DMS53 treated with DMSO at 0.1 percent for 48 hours (cell line): Measurements from ENCODE around the gene GAS7.
A peak's percentile ranks its signal among the peaks of the same experiment; 100 is the strongest.

Experiments used
- DNase-seq: peaks from one replicate; lab custom pipeline; 2025; ENCODE audit not compliant: unreplicated experiment; lab: John Stamatoyannopoulos, UW

GAS7 gene

GRCh38 chr17:9956474-9957131 is 241.8 kb downstream of the GAS7 start:
- DNase-seq: no peak

- DNase-seq: no peak
Measured at GRCh38 chr17:9953492-9953891, 244.9 kb downstream of the GAS7 start.

GRCh38 chr17:9951803-9952202 is 246.6 kb downstream of the GAS7 start:
- DNase-seq: no peak

- no peak for DNase-seq
Measured at GRCh38 chr17:9948928-9949327, 249.5 kb downstream of the GAS7 start.

- DNase-seq: no peak
Measured at GRCh38 chr17:9944704-9945103, 253.7 kb downstream of the GAS7 start.

GRCh38 chr17:9943343-9943742 is 255.1 kb downstream of the GAS7 start:
- DNase-seq: no peak

GRCh38 chr17:9942885-9943284 is 255.5 kb downstream of the GAS7 start:
- DNase-seq: no peak

- no peak for DNase-seq
Measured at GRCh38 chr17:9941305-9941704, 257.1 kb downstream of the GAS7 start.

GRCh38 chr17:9940841-9941240 is 257.6 kb downstream of the GAS7 start:
- no peak for DNase-seq

- DNase-seq: no peak
Measured at GRCh38 chr17:9938764-9939163, 259.6 kb downstream of the GAS7 start.

- no peak for DNase-seq
Measured at GRCh38 chr17:9937901-9938300, 260.5 kb downstream of the GAS7 start.

GRCh38 chr17:9937241-9937761 is 261.1 kb downstream of the GAS7 start:
- no peak for DNase-seq

GRCh38 chr17:9936095-9936494 is 262.3 kb downstream of the GAS7 start:
- no peak for DNase-seq

- no peak for DNase-seq
Measured at GRCh38 chr17:9935408-9935807, 263.0 kb downstream of the GAS7 start.

GRCh38 chr17:9934331-9934730 is 264.1 kb downstream of the GAS7 start:
- DNase-seq: no peak

GRCh38 chr17:9932491-9932890 is 265.9 kb downstream of the GAS7 start:
- DNase-seq: no peak

- DNase-seq: no peak
Measured at GRCh38 chr17:9931144-9931741, 267.2 kb downstream of the GAS7 start.

- DNase-seq: no peak
Measured at GRCh38 chr17:9929871-9930270, 268.5 kb downstream of the GAS7 start.

GRCh38 chr17:9928601-9929333 is 269.6 kb downstream of the GAS7 start:
- peak; percentile 4 for DNase-seq

- DNase-seq: no peak
Measured at GRCh38 chr17:9926150-9926804, 272.1 kb downstream of the GAS7 start.

- DNase-seq: no peak
Measured at GRCh38 chr17:9925457-9925856, 272.9 kb downstream of the GAS7 start.
